Measurements from ENCODE around the gene ARHGAP26.

DNA sequence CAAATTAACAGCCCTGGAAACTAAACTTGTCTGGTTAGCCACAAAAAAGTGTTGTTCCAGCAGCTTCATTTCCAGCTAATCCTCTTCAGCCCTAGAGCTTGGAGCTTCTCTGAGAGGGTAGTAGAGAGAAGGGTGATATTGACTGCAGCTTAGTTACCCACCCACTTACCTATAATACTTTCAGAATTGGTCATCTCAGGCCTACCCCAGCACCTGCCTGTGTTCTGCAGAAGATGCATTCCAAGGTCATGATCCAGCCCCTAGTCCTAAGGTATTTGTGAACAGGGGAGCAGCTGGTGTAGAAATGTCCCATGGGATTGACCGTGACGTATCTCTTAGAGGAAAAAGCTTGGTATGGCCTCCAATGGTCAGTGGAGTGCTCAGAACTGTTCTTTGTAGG is 344.3 kb downstream of the ARHGAP26 start:
- no peak for TF ChIP-seq CTCF (IDR thresholded peaks at IDR 0.05)
- no peak for TF ChIP-seq POLR2A (IDR thresholded peaks at IDR 0.05; ENCODE audit: low read depth)
- TF ChIP-seq POLR2AphosphoS5 (IDR thresholded peaks at IDR 0.05): no peak
